ENCODE results near the gene CCDC92. TPM values are rescaled to one million over a fixed set of nuclear protein-coding genes. Genes with fewer than 3 reads are reported as not detected.

The CCDC92 gene
- polyA plus RNA-seq, 1 of the 3 experiments (the other 2 are of a cell fraction) = 53.5 TPM

- 79% methylated on average over 13 of the region's 14 CpGs for WGBS (ENCODE audit: low lambda C conversion rate)
- Histone ChIP-seq H3K9me3 (no peaks in the 10 kb centered on the region), H2AFZ (ENCODE audit: low read depth) (no peak overlapping the region), H3K4me3 (ENCODE audit: low read depth in 2 of 2, low read length in 1 of 2) (no peak overlapping the region), H3K36me3 (replicated peaks in 1 of 2; ENCODE audit: control insufficient read depth in 1 of 2, insufficient read depth in 2 of 2, low read length in 1 of 2) (peaks cover 0 to 14% of the 10 kb centered on the region in 2 experiments), H3K4me2 (no peak overlapping the region), H3K27me3 (ENCODE audit: insufficient read depth) (no peaks in the 10 kb centered on the region), H3K79me2 (ENCODE audit: insufficient read depth) (no peaks in the 10 kb centered on the region), H3K27ac (ENCODE audit: low read depth in 2 of 2, low read length in 1 of 2) (no peak overlapping the region), H3K9me2 (no peaks in the 10 kb centered on the region), H3F3A (replicated peaks; ENCODE audit: insufficient read depth) (no peaks in the 10 kb centered on the region), H3K9ac (no peak overlapping the region), H3K4me1 (ENCODE audit: control insufficient read depth in 1 of 2, insufficient read depth in 2 of 2, low read depth in 1 of 2, low read length in 1 of 2) (no peaks in the 10 kb centered on the region), H4K20me1 (ENCODE audit: insufficient read depth) (no peaks in the 10 kb centered on the region)
- ChIA-PET POLR2A (no interaction called here), CTCF (no interaction called here)
- TF ChIP-seq RCOR1 (IDR thresholded peaks at IDR 0.05; ENCODE audit: low read length) = no peak
- TF ChIP-seq NRF1 (IDR thresholded peaks at IDR 0.05; ENCODE audit: low read depth, low read length) = no peak
- DNase-seq = no peak
Measured at GRCh38 chr12:123931686-123932321, 40.8 kb downstream of the CCDC92 start.

GRCh38 chr12:123929946-123930583 lies 42.6 kb downstream of the CCDC92 start:
- DNase-seq = no peak
- Histone ChIP-seq H3K4me1 (ENCODE audit: control insufficient read depth in 1 of 2, insufficient read depth in 2 of 2, low read depth in 1 of 2, low read length in 1 of 2) (no peaks in the 10 kb centered on the region), H3K4me3 (ENCODE audit: low read depth in 2 of 2, low read length in 1 of 2) (no peak overlapping the region), H3K9me3 (no peaks in the 10 kb centered on the region), H3K27me3 (ENCODE audit: insufficient read depth) (no peaks in the 10 kb centered on the region), H3K4me2 (no peak overlapping the region), H3F3A (replicated peaks; ENCODE audit: insufficient read depth) (no peaks in the 10 kb centered on the region), H4K20me1 (ENCODE audit: insufficient read depth) (no peaks in the 10 kb centered on the region), H3K27ac (ENCODE audit: low read depth in 2 of 2, low read length in 1 of 2) (no peak overlapping the region), H3K9me2 (no peaks in the 10 kb centered on the region), H3K9ac (no peak overlapping the region), H3K36me3 (replicated peaks in 1 of 2; ENCODE audit: control insufficient read depth in 1 of 2, insufficient read depth in 2 of 2, low read length in 1 of 2) (peaks cover 0 to 4% of the 10 kb centered on the region in 2 experiments), H3K79me2 (ENCODE audit: insufficient read depth) (no peaks in the 10 kb centered on the region), H2AFZ (ENCODE audit: low read depth) (no peak overlapping the region)
- POLR2A ChIA-PET = no interaction called here
- CTCF ChIA-PET = interaction anchor here (0.9 kb wide), 1 partner anchor 25 kb away, joined by 3 read pairs; no protein-coding TSS in a partner anchor
- 81% methylated on average over 6 of the region's 9 CpGs for WGBS (ENCODE audit: low lambda C conversion rate)
- no peak for TF ChIP-seq ZBTB33 (IDR thresholded peaks at IDR 0.05; ENCODE audit: borderline replicate concordance, low read depth)
- TF ChIP-seq RXRA (IDR thresholded peaks at IDR 0.05; ENCODE audit: borderline replicate concordance, low read depth) = no peak

- POLR2A ChIA-PET = no interaction called here
- no peaks in the 10 kb centered on the region for H4K20me1 ChIP-seq (ENCODE audit: insufficient read depth)
- no peaks in the 10 kb centered on the region for H3K9me2 ChIP-seq
- H3K27ac ChIP-seq (ENCODE audit: low read depth in 2 of 2, low read length in 1 of 2) = no peak overlapping the region
- no peak overlapping the region for H3K9ac ChIP-seq
- no peaks in the 10 kb centered on the region for H3K27me3 ChIP-seq (ENCODE audit: insufficient read depth)
- no peak for DNase-seq
- no peaks in the 10 kb centered on the region for H3K36me3 ChIP-seq (replicated peaks in 1 of 2; ENCODE audit: control insufficient read depth in 1 of 2, insufficient read depth in 2 of 2, low read length in 1 of 2)
- WGBS (ENCODE audit: low lambda C conversion rate) = 82% methylated on average over 6 of the region's 7 CpGs
- no peaks in the 10 kb centered on the region for H3K9me3 ChIP-seq
- H2AFZ ChIP-seq (ENCODE audit: low read depth) = no peak overlapping the region
- no peaks in the 10 kb centered on the region for H3K79me2 ChIP-seq (ENCODE audit: insufficient read depth)
- H3K4me1 ChIP-seq (ENCODE audit: control insufficient read depth in 1 of 2, insufficient read depth in 2 of 2, low read depth in 1 of 2, low read length in 1 of 2) = no peaks in the 10 kb centered on the region; a peak in 1 of 4 replicates
- CTCF ChIA-PET = no interaction called here
- H3K4me2 ChIP-seq = no peak overlapping the region
- no peak overlapping the region for H3K4me3 ChIP-seq (ENCODE audit: low read depth in 2 of 2, low read length in 1 of 2)
- H3F3A ChIP-seq (replicated peaks; ENCODE audit: insufficient read depth) = no peaks in the 10 kb centered on the region
- TF ChIP-seq SIN3A (IDR thresholded peaks at IDR 0.05; ENCODE audit: borderline replicate concordance, low read depth, low read length) = no peak
- TF ChIP-seq POLR2AphosphoS5 (IDR thresholded peaks at IDR 0.05; ENCODE audit: low read depth, low read length) = no peak
- TF ChIP-seq CTCF (IDR thresholded peaks at IDR 0.05) = no peak
- no peak for TF ChIP-seq ELF1 (IDR thresholded peaks at IDR 0.05)
- no peak for TF ChIP-seq REST (IDR thresholded peaks at IDR 0.05; ENCODE audit: low read depth, low read length)
- TF ChIP-seq USF1 (IDR thresholded peaks at IDR 0.05; ENCODE audit: borderline replicate concordance, low read depth) = no peak
- TF ChIP-seq EP300 (IDR thresholded peaks at IDR 0.05; ENCODE audit: borderline replicate concordance in 1 of 2, low read depth in 1 of 2, low read length in 1 of 2) = no peak
- TF ChIP-seq GATA2 (CRISPR knock-in tag; IDR thresholded peaks at IDR 0.05) = no peak
Measured at GRCh38 chr12:123928897-123929296, 43.7 kb downstream of the CCDC92 start.

Measured in SK-N-SH (cell line).